H1 (cell line): ENCODE results near the gene MSH5. TPM values are rescaled to one million over a fixed set of nuclear protein-coding genes. Genes with fewer than 3 reads are reported as not detected.

Source experiments
- ASH2L ChIP-seq: fragments of 200-600, 300-600 bp; sonication (generic); IDR thresholded peaks from one replicate; pipeline ENCODE4 v1.7.1; 2017; ENCODE audit warnings: low read length
- SIRT6 ChIP-seq: IDR thresholded peaks from one replicate; pipeline ENCODE4 v1.7.1; 2012; ENCODE audit warnings: low read length, inconsistent platforms
- polyA plus RNA-seq, 7 experiments: library from polyadenylated mRNA; depleted of rRNA in 3 of 7; stranded (reverse) in 5 of 7; unstranded in 2 of 7; fragments of >200 nt in 5 of 7; fragments of 200-250 nt in 2 of 7; gene quantifications; 1 replicate in 5 of 7; 2 replicates in 1 of 7; 4 replicates in 1 of 7; pipeline versions ENCODE4 v1.2.1 to v1.2.3, GENCODE V29; 2011 to 2013; ENCODE audit warnings: missing spikeins in 2 of 7, mixed read lengths in 2 of 7
- total RNA-seq: library from RNA; stranded (reverse); fragmentation: NEBNext Ultra II Directional; extraction: Animal tissue kit (Norgen Biotek cat#: 25700); gene quantifications from 2 replicates; pipeline ENCODE4 v1.2.1, GENCODE V29; 2021

Gene MSH5
- total and polyA plus RNA-seq, 2 of the 8 experiments (the other 6 are each of a cell fraction or from before 2014, with no cell fraction given), result 25.3 to 26.5 TPM

GRCh38 chr6:31697555-31697954, 42.2 kb upstream of the MSH5 start (continued):
- TF ChIP-seq ASH2L (no peak), SIRT6 (no peak)
- TF ChIP-seq, all 59 proteins: peak for 0
